ENCODE data around the gene HOXC13.

The HOXC13 gene

DNA sequence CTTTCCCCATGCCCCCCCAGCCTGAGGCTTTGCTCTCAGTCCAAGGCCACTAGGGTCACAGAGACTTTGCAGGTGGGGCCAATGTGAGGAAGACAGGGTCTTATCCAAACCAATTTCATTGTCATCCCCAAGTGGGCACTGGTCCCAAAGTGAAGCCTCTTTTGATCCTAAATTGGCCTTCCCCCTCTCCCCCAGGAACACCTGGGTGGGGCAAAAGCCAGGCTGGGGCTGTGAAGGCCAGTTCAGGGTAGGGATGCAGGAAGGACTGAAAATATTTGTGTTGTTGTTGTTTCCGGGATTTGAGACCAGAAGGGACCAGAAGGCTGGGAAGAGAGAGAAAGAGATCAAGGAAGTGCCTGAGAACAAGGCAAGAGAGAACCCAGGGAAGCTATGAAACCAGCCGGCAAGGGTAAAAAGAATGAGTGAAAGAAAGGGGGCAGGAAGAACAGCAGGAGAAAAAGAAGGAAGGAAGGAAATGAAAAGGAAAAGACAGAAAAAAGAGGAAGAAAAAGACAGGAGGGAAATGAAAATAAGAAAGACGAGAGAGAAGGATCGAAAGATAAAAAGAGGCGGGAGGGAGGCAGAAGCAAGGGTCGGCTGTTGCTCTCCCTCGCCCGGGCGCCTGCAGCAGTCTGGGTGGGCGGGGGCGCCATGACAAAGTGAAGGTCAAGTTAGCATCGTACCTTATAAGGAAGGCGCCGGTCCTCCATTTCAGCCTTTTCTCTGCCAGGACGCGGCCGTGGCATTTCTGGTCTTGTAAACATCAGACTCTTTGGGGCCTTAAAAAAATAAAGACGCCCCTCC lies 26.9 kb downstream of the HOXC13 start:
- in situ Hi-C loops (cut with MboI; ENCODE audit: low sequenced_read_pairs, unreplicated experiment) = no loop called here
- TF ChIP-seq, protein P1, sequence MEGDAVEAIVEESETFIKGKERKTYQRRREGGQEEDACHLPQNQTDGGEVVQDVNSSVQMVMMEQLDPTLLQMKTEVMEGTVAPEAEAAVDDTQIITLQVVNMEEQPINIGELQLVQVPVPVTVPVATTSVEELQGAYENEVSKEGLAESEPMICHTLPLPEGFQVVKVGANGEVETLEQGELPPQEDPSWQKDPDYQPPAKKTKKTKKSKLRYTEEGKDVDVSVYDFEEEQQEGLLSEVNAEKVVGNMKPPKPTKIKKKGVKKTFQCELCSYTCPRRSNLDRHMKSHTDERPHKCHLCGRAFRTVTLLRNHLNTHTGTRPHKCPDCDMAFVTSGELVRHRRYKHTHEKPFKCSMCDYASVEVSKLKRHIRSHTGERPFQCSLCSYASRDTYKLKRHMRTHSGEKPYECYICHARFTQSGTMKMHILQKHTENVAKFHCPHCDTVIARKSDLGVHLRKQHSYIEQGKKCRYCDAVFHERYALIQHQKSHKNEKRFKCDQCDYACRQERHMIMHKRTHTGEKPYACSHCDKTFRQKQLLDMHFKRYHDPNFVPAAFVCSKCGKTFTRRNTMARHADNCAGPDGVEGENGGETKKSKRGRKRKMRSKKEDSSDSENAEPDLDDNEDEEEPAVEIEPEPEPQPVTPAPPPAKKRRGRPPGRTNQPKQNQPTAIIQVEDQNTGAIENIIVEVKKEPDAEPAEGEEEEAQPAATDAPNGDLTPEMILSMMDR (IDR thresholded peaks at IDR 0.05; ENCODE audit: borderline replicate concordance, control extremely low read depth, extremely low read depth, insufficient read depth, missing control alignments) = no peak
- no peak for DNase-seq (ENCODE audit: low spot score)

DNA sequence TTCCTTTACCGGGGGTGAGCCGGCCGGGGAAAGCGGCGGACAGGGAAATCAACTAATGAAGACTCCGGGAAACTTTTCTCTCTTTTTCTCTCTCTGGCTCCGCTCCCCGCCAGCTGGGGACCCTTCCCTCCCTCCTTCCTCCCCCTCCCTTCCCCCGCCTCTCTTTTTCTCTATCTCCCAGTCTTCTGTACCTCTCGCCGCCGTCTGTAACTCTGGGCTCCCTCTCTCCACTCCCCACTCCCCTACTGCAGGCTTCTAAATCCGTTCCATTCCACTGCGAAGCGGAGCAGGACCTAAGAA lies 27.4 kb downstream of the HOXC13 start:
- in situ Hi-C loops (cut with MboI; ENCODE audit: low sequenced_read_pairs, unreplicated experiment) = no loop called here
- TF ChIP-seq, protein P1 (IDR thresholded peaks at IDR 0.05; ENCODE audit: borderline replicate concordance, control extremely low read depth, extremely low read depth, insufficient read depth, missing control alignments) = no peak
- no peak for DNase-seq (ENCODE audit: low spot score)

DNA sequence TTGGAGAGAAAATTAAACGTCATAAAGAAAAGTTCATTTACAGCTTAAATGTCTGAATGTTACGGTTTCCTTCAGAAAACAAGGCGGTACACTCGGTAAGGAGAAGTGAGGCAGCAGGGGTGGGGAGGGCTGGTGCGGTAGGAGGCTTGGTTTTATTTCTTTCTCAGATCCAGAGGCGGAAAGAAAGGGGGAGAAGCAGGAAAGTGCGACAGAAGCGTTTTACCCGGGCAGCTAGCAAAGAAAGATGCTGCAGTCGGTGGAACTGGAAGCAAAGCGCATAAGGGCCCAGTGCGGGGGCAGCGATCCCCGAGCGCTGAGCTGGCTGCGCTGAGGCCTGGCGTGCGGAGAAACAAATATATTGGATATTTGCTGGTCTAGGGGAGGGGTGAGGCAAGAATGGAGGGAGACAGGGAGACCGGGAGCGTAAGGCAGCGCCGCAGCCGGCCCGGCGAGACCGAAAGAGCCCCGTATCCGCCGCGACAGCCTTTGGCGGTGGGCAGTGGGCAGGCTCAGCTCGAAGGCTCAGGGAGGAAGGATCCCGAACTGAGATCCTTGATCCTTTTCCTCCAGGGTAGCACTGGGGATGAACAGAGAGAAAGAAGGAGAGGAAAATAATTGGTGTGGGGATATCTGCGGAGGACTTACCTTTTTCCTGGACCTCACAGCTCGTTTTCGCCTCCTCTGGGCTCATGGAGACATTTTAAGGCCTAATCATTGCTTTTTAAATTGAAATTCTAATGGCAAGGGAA lies 27.9 kb downstream of the HOXC13 start:
- DNase-seq (ENCODE audit: low spot score) = no peak
- in situ Hi-C loops (cut with MboI; ENCODE audit: low sequenced_read_pairs, unreplicated experiment) = no loop called here
- TF ChIP-seq, protein P1 (IDR thresholded peaks at IDR 0.05; ENCODE audit: borderline replicate concordance, control extremely low read depth, extremely low read depth, insufficient read depth, missing control alignments) = no peak

DNA sequence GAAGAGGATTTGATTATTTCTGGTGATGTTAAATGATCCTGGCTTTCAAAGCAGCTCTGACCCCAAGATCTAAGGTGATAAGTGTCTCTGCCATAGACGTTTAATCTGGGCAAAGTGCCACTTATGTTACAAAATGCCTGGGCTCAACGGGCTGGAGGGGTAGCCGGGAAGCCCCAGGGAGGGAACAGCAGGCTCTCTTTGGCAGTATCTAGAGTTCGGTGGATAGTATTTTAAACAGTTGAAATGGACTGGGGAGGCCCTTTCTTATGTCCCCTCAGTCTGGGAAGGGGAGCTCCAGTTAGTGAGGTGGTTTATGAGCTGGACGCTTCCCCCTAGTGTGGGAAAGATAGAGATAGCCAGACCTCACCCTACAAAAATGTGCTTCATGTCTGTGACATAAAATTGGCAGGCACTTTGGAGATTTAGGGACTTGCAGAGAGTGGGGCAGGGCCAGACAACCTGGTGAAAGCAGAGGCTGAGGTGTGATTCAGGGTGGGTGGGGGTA lies 28.8 kb downstream of the HOXC13 start:
- in situ Hi-C loops (cut with MboI; ENCODE audit: low sequenced_read_pairs, unreplicated experiment) = no loop called here
- TF ChIP-seq, protein P1 (IDR thresholded peaks at IDR 0.05; ENCODE audit: borderline replicate concordance, control extremely low read depth, extremely low read depth, insufficient read depth, missing control alignments) = no peak
- DNase-seq (ENCODE audit: low spot score) = no peak

DNA sequence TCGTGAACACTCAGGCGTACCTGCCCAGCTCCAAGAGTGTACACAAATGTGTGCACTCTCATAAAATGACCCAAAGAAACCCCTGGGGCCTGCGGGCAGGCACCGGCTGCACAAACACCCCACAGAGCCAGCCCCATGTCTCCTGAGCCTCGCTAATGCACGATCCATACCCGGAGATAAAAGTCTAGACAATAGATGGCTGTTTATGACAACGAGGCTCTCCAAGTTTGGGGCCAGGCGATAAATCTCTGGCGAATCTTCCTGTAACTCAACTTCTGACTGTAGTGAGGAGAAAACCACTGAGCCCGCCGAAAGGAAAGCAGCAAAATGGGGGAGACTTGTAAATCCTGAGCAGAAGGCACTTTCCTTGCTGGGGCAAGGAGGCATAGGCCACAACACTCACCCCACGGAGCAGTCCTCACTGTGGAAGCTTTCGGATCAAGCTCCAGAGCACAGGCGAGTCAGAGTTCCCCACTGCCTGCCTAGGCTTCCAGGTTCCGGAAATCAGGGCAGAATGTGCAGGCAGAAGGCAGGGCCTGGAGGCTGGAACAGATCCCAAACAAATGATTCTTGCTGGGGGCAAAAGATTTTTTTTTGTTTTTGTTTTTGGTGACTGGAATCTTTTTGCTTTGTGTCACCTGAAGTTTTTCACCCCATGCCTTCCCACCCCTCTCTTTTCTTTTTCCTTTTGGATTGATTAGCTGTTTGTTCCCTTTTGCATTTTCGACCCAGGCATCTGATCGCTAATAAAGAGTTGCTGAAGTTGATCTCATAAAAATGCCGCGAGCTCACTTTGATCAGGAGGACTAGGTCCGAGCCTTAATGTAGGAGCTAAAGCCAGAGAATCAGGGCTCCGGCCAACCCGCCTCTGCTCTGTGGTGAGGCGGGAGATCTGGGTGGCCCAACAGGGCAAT lies 29.8 kb downstream of the HOXC13 start:
- DNase-seq (ENCODE audit: low spot score) = no peak
- TF ChIP-seq, protein P1 (IDR thresholded peaks at IDR 0.05; ENCODE audit: borderline replicate concordance, control extremely low read depth, extremely low read depth, insufficient read depth, missing control alignments) = no peak
- in situ Hi-C loops (cut with MboI; ENCODE audit: low sequenced_read_pairs, unreplicated experiment) = no loop called here

Measured in GM13976 (cell line).